ENCODE data around the gene NCKAP5. TPM values are rescaled to one million over a fixed set of nuclear protein-coding genes. Genes with fewer than 3 reads are reported as not detected.

NCKAP5 gene
- total RNA-seq, 3 donors from 2014 or later = 1.9 to 6.3 (median 2.3) TPM

GRCh38 chr2:133532919-133533318 lies 35.3 kb downstream of the NCKAP5 start:
- TF ChIP-seq CTCF (IDR thresholded peaks at IDR 0.05) = no peak
- Histone ChIP-seq H3K4me3 (no peak overlapping the region), H3K36me3 (ENCODE audit: low read depth) (no peaks in the 10 kb centered on the region), H3K9me3 (no peaks in the 10 kb centered on the region), H3K4me1 (ENCODE audit: low read depth) (no peaks in the 10 kb centered on the region)
- ATAC-seq (no peak), DNase-seq (no peak)
- intact Hi-C loops (cut with DNase I, micrococcal nuclease) = no loop called here

GRCh38 chr2:133531382-133531781 lies 36.9 kb downstream of the NCKAP5 start:
- H3K9me3 ChIP-seq = no peaks in the 10 kb centered on the region
- no peaks in the 10 kb centered on the region for H3K4me1 ChIP-seq (ENCODE audit: low read depth)
- intact Hi-C loops (cut with DNase I, micrococcal nuclease) = no loop called here
- no peak overlapping the region for H3K4me3 ChIP-seq
- TF ChIP-seq CTCF (IDR thresholded peaks at IDR 0.05) = no peak
- ATAC-seq (no peak), DNase-seq (no peak)
- no peaks in the 10 kb centered on the region for H3K36me3 ChIP-seq (ENCODE audit: low read depth)

- no peak for ATAC-seq
- DNase-seq = no peak
- H3K9me3 ChIP-seq = no peaks in the 10 kb centered on the region
- no peak for TF ChIP-seq CTCF (IDR thresholded peaks at IDR 0.05)
- no peaks in the 10 kb centered on the region for H3K4me1 ChIP-seq (ENCODE audit: low read depth)
- no peak overlapping the region for H3K4me3 ChIP-seq
- intact Hi-C loops (cut with DNase I, micrococcal nuclease) = no loop called here
- H3K36me3 ChIP-seq (ENCODE audit: low read depth) = no peaks in the 10 kb centered on the region
Observed at GRCh38 chr2:133530645-133531044, 37.6 kb downstream of the NCKAP5 start.

GRCh38 chr2:133526530-133527300 lies 41.5 kb downstream of the NCKAP5 start:
- no peaks in the 10 kb centered on the region for H3K9me3 ChIP-seq
- no peak overlapping the region for H3K4me3 ChIP-seq
- H3K36me3 ChIP-seq (ENCODE audit: low read depth) = no peaks in the 10 kb centered on the region
- H3K4me1 ChIP-seq (ENCODE audit: low read depth) = no peaks in the 10 kb centered on the region
- TF ChIP-seq CTCF (IDR thresholded peaks at IDR 0.05) = no peak
- intact Hi-C loops (cut with DNase I, micrococcal nuclease) = no loop called here
- DNase-seq (no peak), ATAC-seq (no peak)

GRCh38 chr2:133525613-133526529 lies 42.4 kb downstream of the NCKAP5 start:
- TF ChIP-seq CTCF (IDR thresholded peaks at IDR 0.05) = no peak
- H3K9me3 ChIP-seq = no peaks in the 10 kb centered on the region
- no peaks in the 10 kb centered on the region for H3K36me3 ChIP-seq (ENCODE audit: low read depth)
- intact Hi-C loops (cut with DNase I, micrococcal nuclease) = no loop called here
- DNase-seq (no peak), ATAC-seq (no peak)
- no peaks in the 10 kb centered on the region for H3K4me1 ChIP-seq (ENCODE audit: low read depth)
- H3K4me3 ChIP-seq = no peak overlapping the region
